Kidney glomerular epithelial cell (primary cell): ENCODE measurements around the gene TGFB2.

ENCODE experiments used
- DNase-seq: peaks from one replicate; lab custom pipeline; 2025; lab: John Stamatoyannopoulos, UW

TGFB2 gene

DNA sequence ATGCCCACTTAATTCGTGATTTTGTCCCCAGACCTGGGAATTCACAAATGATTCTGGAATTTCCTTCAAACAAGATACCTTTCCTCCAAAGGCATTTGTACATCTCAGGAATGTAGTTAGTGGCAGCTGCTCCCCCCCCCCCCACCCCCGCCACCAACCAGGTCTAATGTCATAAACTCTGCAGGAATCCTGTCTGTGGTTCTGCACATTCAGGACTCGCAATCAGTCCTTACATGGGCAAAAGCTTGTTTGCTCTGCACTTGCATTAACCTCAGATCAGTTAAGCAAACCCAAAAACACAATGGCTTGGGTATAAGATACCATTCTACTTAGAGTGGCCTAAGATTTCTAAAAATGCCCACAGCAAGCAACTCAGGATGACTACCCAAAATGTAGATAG is 143.8 kb downstream of the TGFB2 start:
- DNase-seq, result peak; percentile 80

DNA sequence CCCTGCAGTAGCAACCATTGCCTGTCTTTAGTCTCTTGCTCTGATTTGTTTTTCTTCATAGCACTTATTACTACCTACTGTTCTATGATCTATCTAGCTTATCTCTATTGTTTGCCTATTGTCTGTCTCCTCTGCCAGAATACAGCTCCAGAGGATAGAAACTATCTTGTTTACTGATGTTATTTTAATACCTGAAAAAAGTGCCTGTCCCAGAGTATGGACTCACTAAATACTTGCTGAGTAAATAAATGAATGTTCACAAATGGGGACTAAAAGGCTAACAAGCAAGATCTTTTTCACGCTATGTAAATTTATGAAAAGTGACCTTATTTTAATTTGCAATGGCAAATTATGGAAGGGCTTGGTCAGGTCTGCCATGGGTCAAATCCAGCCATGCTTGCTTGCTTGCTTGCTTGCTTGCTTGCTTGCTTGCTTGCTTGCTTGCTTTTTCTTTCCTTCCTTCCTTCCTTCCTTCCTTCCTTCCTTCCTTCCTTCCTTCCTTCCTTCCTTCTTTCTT is 145.3 kb downstream of the TGFB2 start:
- no peak for DNase-seq

DNA sequence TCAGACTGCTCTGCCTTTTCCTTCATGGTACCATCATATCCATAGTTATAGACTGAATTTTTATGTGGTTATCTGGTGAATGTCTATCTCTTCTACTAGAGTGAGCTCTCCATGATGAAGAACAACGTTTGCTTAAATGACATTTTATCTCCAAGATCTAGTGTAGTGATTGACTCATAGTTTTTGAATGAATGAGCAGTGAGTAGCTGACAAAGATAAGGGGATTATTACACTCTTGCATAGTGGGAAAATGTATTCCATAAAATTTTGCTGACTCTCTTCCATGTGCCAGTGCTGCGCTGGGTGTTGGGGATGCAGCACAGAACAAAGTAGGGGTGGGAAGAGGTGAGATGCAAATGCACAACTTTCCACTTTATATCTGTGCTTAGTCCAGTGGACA is 147.7 kb downstream of the TGFB2 start:
- DNase-seq, result peak; percentile 48

DNA sequence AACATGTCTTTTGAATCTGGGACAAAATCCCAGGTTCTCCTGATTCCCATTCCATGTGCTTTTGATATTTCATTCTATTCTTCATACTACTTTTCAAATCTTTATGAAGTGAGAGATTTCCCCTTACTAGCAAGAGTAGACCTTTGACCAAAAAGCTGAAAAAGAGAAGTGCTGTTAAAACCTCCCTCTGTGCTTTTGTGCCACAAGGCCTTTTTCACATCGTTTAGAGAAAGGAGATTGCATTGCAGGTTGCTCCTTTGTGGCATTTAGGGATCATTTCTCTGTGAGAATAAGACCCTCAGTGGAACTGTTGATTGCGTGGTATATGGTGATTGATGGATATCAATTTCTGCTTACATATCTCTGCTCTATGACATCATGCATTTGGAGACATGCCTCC is 148.8 kb downstream of the TGFB2 start:
- no peak for DNase-seq
